Cortex of kidney (tissue), 1 donor: ENCODE results near the gene SUGCT.

ENCODE experiments used
- DNase-seq: peaks from one replicate; lab custom pipeline; 2025; lab: John Stamatoyannopoulos, UW

The SUGCT gene

GRCh38 chr7:40721342-40721949 lies 586.6 kb downstream of the SUGCT start:
- no peak for DNase-seq

- DNase-seq: no peak
Measured at GRCh38 chr7:40722242-40722641, 587.4 kb downstream of the SUGCT start.

- DNase-seq: no peak
Measured at GRCh38 chr7:40723829-40724228, 589.0 kb downstream of the SUGCT start.

- no peak for DNase-seq
Measured at GRCh38 chr7:40726559-40726958, 591.8 kb downstream of the SUGCT start.

DNA sequence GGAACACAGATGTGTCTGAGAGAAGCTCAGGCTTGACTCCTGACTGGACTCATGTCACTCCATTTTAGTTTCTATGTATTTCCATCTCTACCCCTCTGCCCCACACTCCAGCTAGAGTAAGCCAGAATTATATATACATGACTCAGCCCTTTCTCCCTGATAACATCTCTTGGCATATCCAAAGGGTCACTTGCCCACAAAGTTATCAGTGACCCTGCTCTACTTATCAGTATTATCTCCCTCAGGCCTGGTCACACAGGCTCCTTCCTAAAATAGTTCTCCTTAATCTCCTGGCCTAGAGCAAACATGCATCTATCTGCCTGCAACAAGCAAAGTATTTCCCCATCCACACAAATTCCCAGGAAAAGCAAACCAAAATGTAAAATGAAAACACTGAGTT lies 598.3 kb downstream of the SUGCT start:
- no peak for DNase-seq

- DNase-seq: no peak
Measured at GRCh38 chr7:40733578-40733977, 598.8 kb downstream of the SUGCT start.

DNA sequence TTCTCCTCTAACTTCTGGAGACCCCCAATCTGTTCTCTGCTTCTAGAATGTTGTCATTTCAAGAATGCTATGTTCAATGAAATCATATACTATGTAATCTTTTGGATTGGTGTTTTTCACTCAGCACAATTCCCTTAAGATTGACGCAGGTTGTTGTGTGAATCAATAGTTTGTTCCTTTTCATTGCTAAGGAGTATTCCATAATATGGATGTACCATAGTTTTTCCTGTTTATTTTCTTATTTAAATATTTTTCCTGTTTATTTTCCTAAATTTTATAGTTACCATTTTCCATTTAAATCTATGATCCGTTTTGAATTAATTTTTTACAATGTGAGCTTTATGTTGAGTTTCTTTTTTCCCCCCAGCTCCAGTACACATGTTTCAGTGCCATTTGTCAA lies 604.5 kb downstream of the SUGCT start:
- DNase-seq: no peak

DNA sequence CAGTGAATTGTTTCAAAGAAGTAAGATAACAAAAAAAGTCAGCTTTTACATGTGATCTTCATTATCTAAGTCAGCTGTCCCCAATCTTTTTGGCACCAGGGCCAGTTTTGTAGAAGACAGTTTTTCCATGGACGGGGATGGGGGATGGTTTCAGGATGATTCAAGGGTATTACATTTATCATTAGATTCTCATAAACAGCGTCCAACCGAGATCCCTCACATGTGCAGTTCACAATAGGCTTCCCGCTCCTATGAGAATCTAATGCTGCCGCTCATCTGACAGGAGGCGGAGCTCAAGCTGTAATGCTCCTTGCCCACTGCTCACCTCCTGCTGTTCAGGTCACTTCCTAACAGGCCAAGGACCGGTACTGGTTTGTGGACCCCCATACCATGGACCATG lies 607.5 kb downstream of the SUGCT start:
- no peak for DNase-seq

DNA sequence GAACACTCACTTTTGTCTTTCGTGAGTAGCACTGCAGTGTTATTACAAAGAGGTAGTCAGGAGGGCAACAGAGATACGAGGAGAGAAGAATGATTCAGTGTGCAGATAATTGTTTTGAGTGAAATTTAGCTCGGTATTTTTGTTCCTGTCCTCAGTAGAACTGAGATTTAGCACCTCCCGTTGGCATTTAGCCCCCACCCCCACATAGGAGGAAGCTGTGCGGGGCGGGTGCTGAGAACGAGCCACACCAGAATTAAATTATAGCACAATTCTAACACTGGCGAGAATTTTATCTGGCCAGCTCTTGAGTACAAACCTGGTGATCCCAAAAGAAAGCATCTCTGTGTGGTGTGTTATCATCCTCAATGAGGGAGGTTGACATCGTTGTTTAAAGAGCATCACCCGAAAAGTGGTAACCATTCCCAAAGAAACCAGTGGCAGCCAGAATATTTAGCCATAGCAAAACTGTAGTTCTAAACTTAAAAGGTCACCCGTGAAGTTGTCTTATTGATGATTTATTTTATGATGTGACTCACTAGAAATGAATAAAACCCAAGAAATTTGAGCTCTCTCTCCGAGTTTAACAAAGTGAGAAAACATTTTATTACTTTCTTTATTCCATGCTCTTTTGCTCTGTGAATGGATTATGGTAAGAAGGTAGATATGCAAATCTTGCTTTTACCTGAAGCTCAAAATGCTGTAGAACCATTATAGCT lies 612.2 kb downstream of the SUGCT start:
- DNase-seq: no peak

GRCh38 chr7:40747856-40748255 lies 613.1 kb downstream of the SUGCT start:
- no peak for DNase-seq

GRCh38 chr7:40749877-40750276 lies 615.1 kb downstream of the SUGCT start:
- no peak for DNase-seq

GRCh38 chr7:40753455-40753854 lies 618.6 kb downstream of the SUGCT start:
- no peak for DNase-seq

- DNase-seq: no peak
Measured at GRCh38 chr7:40755438-40755837, 620.6 kb downstream of the SUGCT start.

GRCh38 chr7:40757109-40757508 lies 622.3 kb downstream of the SUGCT start:
- DNase-seq: no peak

DNA sequence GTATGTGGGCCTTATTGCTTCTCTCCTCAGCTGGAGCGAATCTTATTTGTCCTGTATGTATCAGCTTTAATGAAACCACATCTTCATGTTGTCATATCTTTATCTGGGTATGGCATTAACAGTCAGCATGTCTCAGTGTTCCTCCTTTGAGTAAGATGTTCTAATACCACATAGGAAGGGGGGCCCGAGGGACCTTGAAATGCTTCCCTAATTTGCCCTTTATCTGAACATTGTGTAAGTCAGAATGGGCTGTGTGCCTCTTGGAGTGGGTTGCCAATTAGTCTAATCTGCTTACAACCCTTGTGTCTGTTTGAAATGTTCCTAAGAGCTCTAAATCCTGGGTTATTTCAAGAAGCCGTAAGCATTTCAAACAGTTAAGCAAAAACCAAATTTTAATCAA lies 623.8 kb downstream of the SUGCT start:
- DNase-seq: no peak

DNA sequence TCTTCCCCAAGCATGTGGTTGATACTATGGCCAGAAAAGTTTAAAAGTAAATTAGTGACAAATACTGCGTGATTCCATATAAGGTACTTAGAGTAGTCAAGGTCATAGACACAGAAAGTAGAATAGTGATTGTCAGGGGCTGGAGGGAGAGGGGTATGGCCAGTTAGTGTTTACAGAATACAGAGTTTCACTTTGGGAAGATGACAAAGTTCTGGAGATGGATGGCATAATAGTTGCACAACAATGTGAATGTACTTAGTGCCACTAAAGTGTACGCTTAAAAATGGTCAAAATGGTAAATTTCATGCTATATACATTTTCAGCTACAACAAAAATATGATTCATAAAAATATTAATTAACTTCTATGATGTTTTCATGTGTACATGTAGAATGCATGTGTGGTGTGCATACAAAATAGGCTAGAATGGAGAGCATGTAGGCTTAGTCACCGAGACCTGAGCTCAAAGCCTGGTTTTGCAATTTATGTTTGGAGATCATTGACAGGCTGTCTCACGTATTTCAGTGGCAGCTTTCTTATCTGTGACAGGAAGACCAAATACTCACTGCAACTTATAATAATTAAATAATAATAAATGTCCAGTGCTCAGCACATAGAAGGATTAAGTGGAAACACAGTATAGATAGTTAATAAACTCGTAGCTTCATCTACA lies 625.6 kb downstream of the SUGCT start:
- DNase-seq: no peak

- no peak for DNase-seq
Measured at GRCh38 chr7:40760987-40761386, 626.2 kb downstream of the SUGCT start.

DNA sequence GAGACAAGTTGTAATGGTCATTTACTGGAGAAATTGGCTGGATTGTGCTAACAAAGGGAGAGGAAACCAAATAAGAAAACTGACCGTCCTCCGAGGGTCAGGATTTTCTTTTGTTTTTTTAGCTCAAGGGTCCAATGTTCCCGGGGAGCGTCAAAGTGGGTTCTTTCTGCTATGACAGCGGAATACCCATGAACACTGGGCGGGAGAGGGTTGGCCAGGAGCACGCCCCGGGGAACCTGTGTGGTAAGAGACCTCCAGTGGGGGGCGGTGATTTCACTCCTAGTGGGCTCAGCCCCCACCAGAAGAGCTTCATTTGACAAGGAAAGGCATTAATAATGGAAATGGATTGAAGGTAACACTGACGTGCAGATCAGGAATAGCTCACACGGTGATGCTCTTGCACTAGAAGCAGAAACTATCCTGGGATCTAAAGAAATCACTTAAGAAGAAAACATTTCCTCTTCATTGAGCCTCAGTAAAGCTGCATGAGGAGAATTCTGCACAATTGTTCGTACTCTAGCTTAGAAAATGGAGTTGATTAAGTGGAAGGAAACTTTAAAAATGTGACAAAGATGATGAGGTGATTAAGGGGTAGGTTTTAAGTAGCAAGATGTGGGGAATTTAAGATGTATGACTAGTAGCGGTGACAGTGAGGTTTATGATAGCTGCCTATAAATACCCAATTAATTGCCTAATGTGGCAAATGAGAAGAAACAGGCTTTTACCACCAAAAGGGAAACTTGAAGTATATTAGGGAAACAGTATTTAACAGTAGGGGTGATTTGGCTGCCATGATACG lies 627.2 kb downstream of the SUGCT start:
- no peak for DNase-seq

GRCh38 chr7:40763319-40764287 lies 628.8 kb downstream of the SUGCT start:
- no peak for DNase-seq

GRCh38 chr7:40765639-40766038 lies 630.8 kb downstream of the SUGCT start:
- no peak for DNase-seq

- no peak for DNase-seq
Measured at GRCh38 chr7:40772096-40772495, 637.3 kb downstream of the SUGCT start.
